GM13977 (cell line): ENCODE measurements around the gene ACSM4.

Source experiments
- DNase-seq: peaks from one replicate; pipeline ENCODE4 v3.0.0; 2012; ENCODE audit warnings: low spot score
- CTCF ChIP-seq: IDR thresholded peaks from 2 replicates; pipeline ENCODE4 v1.5.1; 2012; ENCODE audit warnings: mild to moderate bottlenecking, control low read depth; ENCODE audit not compliant: insufficient read depth; ENCODE audit errors: extremely low read depth, missing control alignments
- in situ Hi-C: fragments of 300-500 bp; cut with MboI; formaldehyde crosslinking; loops from one replicate; pipeline ENCODE4 v1.12.0; 2022; ENCODE audit warnings: low sequenced_read_pairs, low pct_unique_long_range_greater_than_20kb, mixed read lengths, inconsistent platforms; ENCODE audit not compliant: unreplicated experiment

The ACSM4 gene

DNA sequence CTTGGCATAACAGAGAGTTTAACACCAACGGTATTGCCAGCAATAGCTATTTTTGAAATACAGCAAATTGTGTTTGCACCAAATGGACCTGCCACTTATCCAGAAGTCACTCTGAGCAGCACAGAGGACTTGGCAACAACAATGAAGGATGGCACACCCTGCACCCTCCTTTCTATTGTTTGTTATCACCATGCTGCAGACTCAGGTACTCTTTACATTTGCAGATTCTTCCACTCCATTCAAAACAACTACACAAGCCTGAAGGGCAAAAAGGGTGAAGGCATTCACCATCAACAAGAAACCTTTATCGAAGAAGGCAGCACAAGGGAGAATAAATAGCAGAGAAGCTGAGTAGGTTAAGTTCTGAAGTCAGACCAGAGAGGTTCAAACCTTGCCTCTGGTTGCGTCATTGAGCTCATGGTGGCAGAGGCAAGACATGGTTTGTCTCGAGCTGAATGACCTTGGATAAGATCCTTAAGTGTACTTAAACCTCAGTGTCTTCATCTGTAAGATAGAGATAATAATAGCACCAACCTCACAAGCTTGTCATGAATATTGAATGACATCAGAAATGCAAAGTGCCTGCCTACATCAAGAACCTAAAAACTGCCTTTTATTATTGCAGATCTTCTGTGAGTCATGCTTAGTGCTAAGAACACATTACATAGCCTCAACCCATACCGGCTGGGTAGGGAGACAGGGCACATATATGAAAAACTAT is 1.4 kb upstream of the ACSM4 start:
- TF ChIP-seq CTCF: no peak
- in situ Hi-C loops: no loop called here
- no peak for DNase-seq

DNA sequence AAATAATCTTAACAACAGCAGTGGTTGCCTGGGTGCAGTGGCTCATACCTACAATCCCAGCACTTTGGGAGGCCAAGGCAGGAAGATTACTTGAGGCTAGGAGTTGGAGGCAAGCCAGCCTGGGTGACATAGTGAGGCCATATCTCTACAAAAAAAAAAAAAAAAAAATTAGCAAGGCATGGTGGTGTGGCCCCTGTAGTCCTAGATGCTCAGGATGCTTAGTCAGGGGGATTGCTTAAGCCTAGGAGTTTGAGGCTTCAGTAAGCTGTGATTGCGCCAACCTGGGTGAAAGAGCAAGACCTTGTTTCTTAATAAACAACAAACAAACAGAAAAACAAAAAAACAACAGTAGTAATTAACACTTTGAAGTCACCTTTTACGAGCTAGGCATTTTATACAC is 642 bp upstream of the ACSM4 start:
- TF ChIP-seq CTCF: no peak
- in situ Hi-C loops: no loop called here
- no peak for DNase-seq

DNA sequence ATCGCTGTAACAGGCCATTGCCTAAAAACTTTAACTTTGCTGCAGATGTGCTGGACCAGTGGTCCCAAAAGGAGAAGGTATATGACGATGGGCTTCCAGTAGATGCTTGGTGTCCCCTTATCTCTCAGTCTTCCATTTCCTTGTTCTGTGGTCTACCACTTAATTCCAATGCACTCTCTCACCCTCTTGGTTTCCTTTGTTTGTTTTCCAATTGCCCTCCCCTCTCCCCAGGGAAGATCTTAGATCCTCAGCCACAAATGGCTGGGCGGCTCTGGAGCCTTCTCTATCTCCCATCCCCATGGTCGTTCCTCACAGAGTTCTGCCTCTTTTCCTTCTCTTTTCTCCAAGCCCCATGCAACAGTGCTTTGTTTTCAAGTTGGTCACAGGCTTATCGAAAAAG is 584 bp downstream of the ACSM4 start:
- in situ Hi-C loops: no loop called here
- DNase-seq: no peak

DNA sequence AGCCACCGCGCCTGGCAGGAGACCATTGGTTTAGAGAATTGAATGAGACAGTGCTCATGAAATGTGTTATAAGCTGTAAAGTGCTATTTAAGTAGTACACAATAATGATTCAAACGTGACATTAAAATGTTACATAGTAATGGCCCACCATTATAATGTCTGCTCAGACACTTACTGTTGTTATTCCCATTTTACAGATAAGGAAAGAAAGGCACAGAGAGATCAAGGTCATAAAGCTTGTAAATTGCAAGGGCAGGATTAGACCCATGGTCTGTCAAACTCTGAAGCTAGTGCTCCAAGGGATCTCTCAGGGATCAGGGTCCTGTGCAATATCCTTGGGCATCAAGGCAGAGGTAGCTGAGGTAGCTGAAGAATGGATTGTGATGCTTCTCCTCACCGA is 6.2 kb downstream of the ACSM4 start:
- in situ Hi-C loops: no loop called here
- TF ChIP-seq CTCF: no peak
- DNase-seq: no peak

More for the DNA sequence above, 584 bp downstream of the ACSM4 start:
- TF ChIP-seq CTCF: no peak

DNA sequence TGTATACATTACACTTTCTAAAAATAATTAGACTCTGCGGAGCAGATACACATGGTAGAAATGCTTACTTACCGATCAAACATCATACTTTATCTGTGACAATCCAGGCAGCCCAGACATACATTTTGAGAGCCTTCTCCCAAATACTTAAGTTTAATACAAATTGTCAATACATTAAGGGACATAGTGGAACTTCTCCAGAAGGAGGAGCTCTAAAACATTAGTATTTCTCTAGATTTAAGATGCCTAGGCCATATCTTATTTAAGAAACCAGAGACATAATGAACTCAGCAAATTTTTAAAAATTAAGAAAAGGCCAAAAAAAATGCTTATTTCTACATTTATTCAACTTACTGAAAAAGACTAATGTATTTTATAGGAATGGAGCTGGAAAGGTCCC is 16.1 kb downstream of the ACSM4 start:
- in situ Hi-C loops: no loop called here
- no peak for TF ChIP-seq CTCF
- DNase-seq: no peak

GRCh38 chr12:7321624-7322023 is 17.8 kb downstream of the ACSM4 start:
- in situ Hi-C loops: no loop called here
- DNase-seq: no peak

More at GRCh38 chr12:7321624-7322023, 17.8 kb downstream of the ACSM4 start:
- TF ChIP-seq CTCF: no peak
